Fibroblast of villous mesenchyme (primary cell): Measurements from ENCODE around the gene GRM8. TPM values are rescaled to one million over a fixed set of nuclear protein-coding genes. Genes with fewer than 3 reads are reported as not detected.

Source experiments
- DNase-seq: peaks from one replicate; pipeline ENCODE4 v3.0.0-alpha.2; 2010; ENCODE audit warnings: low read depth
- H3K4me3 ChIP-seq: 2 replicates; pipeline ENCODE4 v1.5.1; 2011; ENCODE audit warnings: low read depth, mild to moderate bottlenecking, low read length
- total RNA-seq: library from RNA; depleted of rRNA; stranded (reverse); fragments of >200 nt; gene quantifications from 2 replicates; pipeline ENCODE4 v1.2.3, GENCODE V29; 2012
- TF ChIP-seq, protein P1 (sequence below): IDR thresholded peaks from 2 replicates; pipeline ENCODE4 v1.5.1; 2012; ENCODE audit warnings: low read depth, mild to moderate bottlenecking, low read length; ENCODE audit not compliant: insufficient read depth

GRM8 gene
- total RNA-seq, 1 donor = not detected

DNA sequence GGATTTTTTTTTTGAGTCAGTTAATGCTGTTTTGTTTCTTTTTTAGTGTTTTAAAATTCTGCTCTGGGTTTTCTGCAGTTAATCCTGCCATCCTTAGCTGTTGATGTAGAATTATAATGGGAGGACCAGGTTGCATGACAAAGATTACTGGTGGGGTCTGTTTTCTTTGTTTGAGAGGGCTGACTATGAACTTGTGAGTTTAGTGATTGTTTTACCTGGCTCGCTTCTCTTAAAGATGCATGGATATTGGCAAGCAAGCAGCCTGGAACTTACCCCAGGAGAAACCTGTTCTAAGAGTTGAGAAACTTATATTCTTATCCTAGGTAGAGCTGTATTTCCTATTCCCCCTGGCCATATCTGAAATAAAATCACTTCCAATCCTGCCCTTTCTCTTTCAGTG lies 727.8 kb downstream of the GRM8 start:
- TF ChIP-seq, protein P1, sequence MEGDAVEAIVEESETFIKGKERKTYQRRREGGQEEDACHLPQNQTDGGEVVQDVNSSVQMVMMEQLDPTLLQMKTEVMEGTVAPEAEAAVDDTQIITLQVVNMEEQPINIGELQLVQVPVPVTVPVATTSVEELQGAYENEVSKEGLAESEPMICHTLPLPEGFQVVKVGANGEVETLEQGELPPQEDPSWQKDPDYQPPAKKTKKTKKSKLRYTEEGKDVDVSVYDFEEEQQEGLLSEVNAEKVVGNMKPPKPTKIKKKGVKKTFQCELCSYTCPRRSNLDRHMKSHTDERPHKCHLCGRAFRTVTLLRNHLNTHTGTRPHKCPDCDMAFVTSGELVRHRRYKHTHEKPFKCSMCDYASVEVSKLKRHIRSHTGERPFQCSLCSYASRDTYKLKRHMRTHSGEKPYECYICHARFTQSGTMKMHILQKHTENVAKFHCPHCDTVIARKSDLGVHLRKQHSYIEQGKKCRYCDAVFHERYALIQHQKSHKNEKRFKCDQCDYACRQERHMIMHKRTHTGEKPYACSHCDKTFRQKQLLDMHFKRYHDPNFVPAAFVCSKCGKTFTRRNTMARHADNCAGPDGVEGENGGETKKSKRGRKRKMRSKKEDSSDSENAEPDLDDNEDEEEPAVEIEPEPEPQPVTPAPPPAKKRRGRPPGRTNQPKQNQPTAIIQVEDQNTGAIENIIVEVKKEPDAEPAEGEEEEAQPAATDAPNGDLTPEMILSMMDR = no peak
- no peak for DNase-seq
- H3K4me3 ChIP-seq = no peak overlapping the region

DNA sequence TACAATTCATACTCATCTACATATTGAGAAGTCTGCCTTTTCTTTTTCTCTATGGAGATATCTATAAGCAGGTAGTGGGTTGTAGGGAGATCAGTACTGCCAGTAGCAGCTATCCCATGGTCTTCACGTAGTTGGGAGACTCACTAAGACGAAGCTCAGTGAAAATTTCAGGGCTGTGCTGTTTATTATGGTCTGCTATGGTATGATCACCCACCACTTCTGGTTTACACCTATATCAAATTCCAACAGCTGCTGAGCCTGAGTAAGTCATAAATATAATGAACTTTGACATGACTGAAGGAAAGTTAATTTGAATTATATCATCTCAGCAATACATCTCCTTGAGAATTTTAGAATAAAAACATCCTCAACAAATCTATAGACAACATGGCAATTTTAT lies 741.7 kb downstream of the GRM8 start:
- TF ChIP-seq, protein P1 = no peak
- H3K4me3 ChIP-seq = no peak overlapping the region
- no peak for DNase-seq

DNA sequence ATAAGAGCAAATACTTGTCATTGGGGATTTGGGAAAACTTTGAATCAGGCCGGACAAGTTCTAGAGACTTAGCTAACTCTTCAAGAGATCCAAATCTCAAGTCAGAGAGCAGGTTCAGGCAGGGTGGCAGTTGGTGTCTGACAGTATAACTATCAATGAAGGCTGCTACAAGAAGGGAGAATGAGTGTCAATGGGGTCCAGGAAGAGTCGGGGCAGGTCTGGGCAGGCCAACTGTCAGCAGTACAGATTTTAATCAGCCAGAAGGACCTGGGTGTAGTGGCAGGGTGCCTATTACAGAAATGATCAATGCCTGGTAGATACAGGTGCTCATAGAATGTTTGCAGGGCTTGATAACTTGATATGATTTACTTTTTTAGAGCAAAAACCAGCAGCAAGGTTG lies 751.1 kb downstream of the GRM8 start:
- H3K4me3 ChIP-seq = no peak overlapping the region
- DNase-seq = no peak
- TF ChIP-seq, protein P1 = no peak

DNA sequence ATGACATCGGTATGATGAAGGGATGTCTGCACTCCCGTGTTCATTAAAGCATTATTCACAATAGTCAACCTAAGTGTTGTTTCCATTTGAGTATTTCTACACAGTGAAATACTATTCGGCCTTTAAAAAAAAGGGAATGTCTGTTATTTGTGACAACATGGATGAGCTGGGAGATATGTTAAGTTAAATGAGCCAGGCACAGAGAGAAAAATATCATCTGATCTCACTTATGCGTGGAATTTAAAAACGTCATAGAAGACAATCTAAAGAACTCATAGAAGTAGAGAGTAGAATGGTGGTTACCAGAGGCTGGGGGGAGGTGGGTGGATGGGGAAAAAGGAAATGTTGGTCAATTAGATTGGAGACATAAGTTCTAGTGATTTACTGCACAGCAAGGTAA lies 753.3 kb downstream of the GRM8 start:
- TF ChIP-seq, protein P1 = no peak
- H3K4me3 ChIP-seq = no peak overlapping the region

DNA sequence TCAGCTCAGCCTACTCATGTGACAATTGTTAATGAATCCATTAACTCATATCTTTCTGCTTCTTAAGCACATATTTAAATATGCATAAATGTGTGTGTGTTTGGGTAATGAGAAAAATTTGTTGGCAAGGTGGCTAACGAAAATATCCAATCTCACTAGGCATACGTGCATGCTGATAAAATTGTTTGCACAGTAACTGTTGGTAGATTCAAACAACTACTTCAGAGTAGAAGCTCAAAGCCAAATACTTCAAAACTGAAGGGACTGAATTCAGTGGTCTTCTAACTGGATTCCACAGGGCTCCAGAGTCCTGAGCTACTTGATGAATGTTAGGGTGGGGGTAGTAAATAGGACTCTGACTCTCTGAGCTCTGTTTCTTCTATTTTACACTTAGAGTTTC lies 757.0 kb downstream of the GRM8 start:
- TF ChIP-seq, protein P1 = no peak
- no peak overlapping the region for H3K4me3 ChIP-seq
- DNase-seq = no peak

More for the DNA sequence above, 753.3 kb downstream of the GRM8 start:
- no peak for DNase-seq

DNA sequence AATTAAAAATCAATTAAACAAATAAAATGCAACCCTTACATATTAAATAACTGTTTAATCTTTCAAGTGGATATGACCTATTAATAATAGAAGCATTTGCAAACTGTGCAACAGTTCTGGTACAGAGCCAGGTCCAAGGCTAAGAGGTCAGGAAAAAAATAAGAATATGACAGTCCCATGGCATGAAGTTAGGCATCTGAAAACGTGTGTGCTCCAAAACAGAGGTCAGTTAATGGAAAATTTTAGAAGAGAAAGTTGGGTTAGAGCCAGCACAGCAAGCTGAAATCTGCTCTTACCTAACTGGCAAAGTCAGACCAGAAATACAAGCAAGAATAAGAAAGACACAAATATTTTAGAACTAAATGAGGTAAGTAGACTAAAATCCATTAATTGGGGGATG lies 757.7 kb downstream of the GRM8 start:
- DNase-seq = no peak
- TF ChIP-seq, protein P1 = no peak
- no peak overlapping the region for H3K4me3 ChIP-seq

DNA sequence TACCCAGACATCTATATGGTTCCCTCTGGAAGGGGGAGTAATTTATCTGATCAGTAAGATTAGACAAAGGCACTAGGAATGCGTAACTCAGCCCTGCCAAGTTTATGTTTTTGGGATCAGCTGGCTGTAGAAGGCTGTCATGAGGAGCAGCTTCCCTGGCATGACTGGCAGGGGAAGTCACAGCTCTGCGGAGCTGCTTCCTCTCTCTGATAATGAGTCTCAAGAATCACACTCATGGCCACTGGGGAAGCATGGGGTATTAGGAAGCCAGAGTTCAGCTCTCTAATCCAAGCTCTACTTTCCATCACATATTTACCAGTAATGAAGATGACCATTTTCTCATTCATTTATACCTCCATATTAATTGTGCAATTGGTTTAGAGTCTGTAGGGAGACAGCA lies 758.9 kb downstream of the GRM8 start:
- no peak for DNase-seq
- TF ChIP-seq, protein P1 = no peak
- H3K4me3 ChIP-seq = no peak overlapping the region
